Heart left ventricle (tissue), 16 donors: Measurements from ENCODE around the gene NDUFV1. TPM values are rescaled to one million over a fixed set of nuclear protein-coding genes. Genes with fewer than 3 reads are reported as not detected.
A peak's percentile ranks its signal among the peaks of the same experiment; 100 is the strongest.

Source experiments
- ATAC-seq, 4 donors: fragments of 200-7000 bp; cut with Tn5 transposase; one replicate each; pipeline ENCODE4 v1.9.1; 2020 to 2022; ENCODE audit warnings: moderate library complexity in 4 of 4, mild to moderate bottlenecking in 3 of 4, moderate number of reproducible peaks in 1 of 4
- DNase-seq, 5 donors: peaks; one replicate each; pipeline ENCODE4 v3.0.0-alpha.2; 2020
- H3K27ac ChIP-seq, 12 donors: fragments of 200-600 bp; sonication (generic) in 4 of 12; one replicate each; pipeline versions ENCODE4 v1.5.0 to v1.8.0; 2016 to 2022; ENCODE audit warnings: mild to moderate bottlenecking in 2 of 12
- H3K27me3 ChIP-seq, 9 donors: fragments of 200-600 bp; sonication (generic) in 2 of 9; one replicate each; pipeline versions ENCODE4 v1.5.1 to v1.8.0; 2016 to 2022; ENCODE audit warnings: mild to moderate bottlenecking in 3 of 9
- H3K36me3 ChIP-seq, 9 donors: fragments of 200-600 bp; sonication (generic) in 2 of 9; one replicate each; pipeline versions ENCODE4 v1.5.0 to v1.8.0; 2018 to 2022; ENCODE audit warnings: mild to moderate bottlenecking in 2 of 9
- H3K4me1 ChIP-seq, 12 donors: fragments of 200-600 bp; sonication (generic) in 4 of 12; one replicate each; pipeline versions ENCODE4 v1.5.0 to v1.8.0; 2016 to 2022; ENCODE audit warnings: mild to moderate bottlenecking in 3 of 12
- H3K4me3 ChIP-seq, 12 donors: fragments of 200-600 bp; sonication (generic) in 4 of 12; one replicate each; pipeline versions ENCODE4 v1.5.0 to v1.8.0; 2017 to 2022; ENCODE audit warnings: mild to moderate bottlenecking in 9 of 12, moderate library complexity in 4 of 12
- H3K9me3 ChIP-seq, 12 donors: fragments of 200-600 bp; sonication (generic) in 4 of 12; one replicate each; pipeline versions ENCODE4 v1.5.0 to v1.8.0; 2016 to 2022; ENCODE audit warnings: mild to moderate bottlenecking in 1 of 12
- POLR2A ChIP-seq, 2 donors: fragments of 450-650 bp; IDR thresholded peaks; one replicate each; pipeline ENCODE4 v1.6.1; 2017; ENCODE audit warnings: antibody characterized with exemption in 2 of 2, mild to moderate bottlenecking in 2 of 2, moderate library complexity in 2 of 2
- WGBS, 4 donors: extraction: QIAGEN DNeasy Blood & Tissue Kit in 2 of 4; methylation state at CpG; one replicate each; pipeline versions ENCODE4 v1.1.5 to v1.1.7; 2013 to 2018; 5-methylcytosine and 5-hydroxymethylcytosine counted together
- intact Hi-C, 10 donors: fragments of 100-400 bp; cut with DNase I; formaldehyde crosslinking; loops; one replicate each; pipeline versions ENCODE4 v1.11.1 to v1.14.2; 2022
- polyA plus RNA-seq, 2 donors: library from polyadenylated mRNA; stranded (reverse); fragments of 200-250 nt; gene quantifications; one replicate each; pipeline ENCODE4 v1.2.3, GENCODE V29; 2013
- total RNA-seq, 9 donors: library from RNA; depleted of rRNA in 2 of 9; stranded (reverse); fragments of >200 nt in 2 of 9; fragmentation: NEBNext Ultra II Directional in 3 of 9; extraction: Animal tissue kit (Norgen Biotek cat#: 25700) in 3 of 9; gene quantifications; one replicate each; pipeline versions ENCODE4 v1.1.0 to v1.2.4, GENCODE V29; 2016 to 2023
- TF ChIP-seq, protein P1 (sequence below), 12 donors: fragments of 200-600 bp; sonication (generic) in 4 of 12; IDR thresholded peaks; one replicate each; pipeline versions ENCODE4 v1.5.0 to v1.8.0; 2018 to 2022; ENCODE audit warnings: antibody characterized with exemption in 12 of 12, mild to moderate bottlenecking in 5 of 12
- donor health status: ischemic (EF 13 %, LVEDD 7.1; RV severe dilation, severe dysfunction).
- donor health status: healthy with polysubstance abuse.
- donor health status: DM: no; HTN: yes; CAD: no.
- donor health status: DM: no; HTN: no; CAD: no.
- donor health status: ischemic (EF 25% LVEDD 6.9; RV normal size, moderate dysfunction).
- donor health status: ischemic (EF 25% LVEDD 5.7; RV mildly dilated, moderate dysfunction).
- donor health status: healthy.
- donor health status: DM: yes; HTN: yes; CAD: no.
- donor health status: ischemic (EF 35%, LVEDD 5.7; RV mildly dilated, moderate dysfunction).
- donor health status: nonischemic (EF 11% LVEDD 7.7; RV severe dilation, severe dysfunction).
- donor health status: DM: yes; HTN: yes; CAD: no.
- donor health status: PGD.
- donor health status: ischemic (EF 29% LVEDD 5.4; RV normal size, mild dysfunction).
- donor health status: nonischemic (EF 23%, LVEDD 6.1; RV moderate dilation, normal function).

NDUFV1 gene
- total and polyA plus RNA-seq, 11 donors, result 340 to 897 (median 540) TPM

DNA sequence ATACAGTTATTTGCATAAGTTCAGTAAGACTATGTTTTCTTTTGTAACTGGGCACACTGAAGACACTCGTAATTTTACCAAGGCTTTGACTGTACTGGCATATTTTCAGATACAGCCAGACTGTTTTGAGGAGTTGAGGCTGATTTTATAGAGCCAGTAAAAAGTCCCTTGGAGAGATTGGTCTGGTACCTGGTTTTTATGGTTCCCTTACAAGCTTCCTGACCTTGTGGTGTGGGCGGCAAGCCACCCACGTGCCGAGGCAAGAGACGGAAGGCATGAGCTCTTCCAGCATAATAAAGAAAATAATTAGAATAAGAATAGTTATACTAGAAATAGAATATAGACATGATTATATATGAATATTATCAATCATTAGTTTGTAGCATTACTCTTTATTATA lies 34.4 kb upstream of the NDUFV1 start:
- no peaks in the 10 kb centered on the region for H3K9me3 ChIP-seq
- ATAC-seq, result no peak
- intact Hi-C loops, result loop anchor here in 3 of 10 donors (5.0 to 10.0 kb wide), 3 partner anchors 82 to 92 kb away; partner anchors contain the start of gene ACY3 (in 1 of the 3)
- DNase-seq, result no peak
- H3K27ac ChIP-seq, result no peak overlapping the region
- H3K27me3 ChIP-seq, result peaks cover 0 to 28% (median 0%) of the 10 kb centered on the region in 9 donors
- H3K4me3 ChIP-seq, result no peak overlapping the region
- H3K4me1 ChIP-seq, result no peaks in the 10 kb centered on the region
- 25 to 34% (median 27%) methylated on average over 5 of the region's 5 CpGs for WGBS, 4 donors
- no peak for TF ChIP-seq POLR2A (IDR thresholded peaks at IDR 0.05)
- TF ChIP-seq, protein P1, sequence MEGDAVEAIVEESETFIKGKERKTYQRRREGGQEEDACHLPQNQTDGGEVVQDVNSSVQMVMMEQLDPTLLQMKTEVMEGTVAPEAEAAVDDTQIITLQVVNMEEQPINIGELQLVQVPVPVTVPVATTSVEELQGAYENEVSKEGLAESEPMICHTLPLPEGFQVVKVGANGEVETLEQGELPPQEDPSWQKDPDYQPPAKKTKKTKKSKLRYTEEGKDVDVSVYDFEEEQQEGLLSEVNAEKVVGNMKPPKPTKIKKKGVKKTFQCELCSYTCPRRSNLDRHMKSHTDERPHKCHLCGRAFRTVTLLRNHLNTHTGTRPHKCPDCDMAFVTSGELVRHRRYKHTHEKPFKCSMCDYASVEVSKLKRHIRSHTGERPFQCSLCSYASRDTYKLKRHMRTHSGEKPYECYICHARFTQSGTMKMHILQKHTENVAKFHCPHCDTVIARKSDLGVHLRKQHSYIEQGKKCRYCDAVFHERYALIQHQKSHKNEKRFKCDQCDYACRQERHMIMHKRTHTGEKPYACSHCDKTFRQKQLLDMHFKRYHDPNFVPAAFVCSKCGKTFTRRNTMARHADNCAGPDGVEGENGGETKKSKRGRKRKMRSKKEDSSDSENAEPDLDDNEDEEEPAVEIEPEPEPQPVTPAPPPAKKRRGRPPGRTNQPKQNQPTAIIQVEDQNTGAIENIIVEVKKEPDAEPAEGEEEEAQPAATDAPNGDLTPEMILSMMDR (IDR thresholded peaks at IDR 0.05), result no peak
- H3K36me3 ChIP-seq, result no peaks in the 10 kb centered on the region

DNA sequence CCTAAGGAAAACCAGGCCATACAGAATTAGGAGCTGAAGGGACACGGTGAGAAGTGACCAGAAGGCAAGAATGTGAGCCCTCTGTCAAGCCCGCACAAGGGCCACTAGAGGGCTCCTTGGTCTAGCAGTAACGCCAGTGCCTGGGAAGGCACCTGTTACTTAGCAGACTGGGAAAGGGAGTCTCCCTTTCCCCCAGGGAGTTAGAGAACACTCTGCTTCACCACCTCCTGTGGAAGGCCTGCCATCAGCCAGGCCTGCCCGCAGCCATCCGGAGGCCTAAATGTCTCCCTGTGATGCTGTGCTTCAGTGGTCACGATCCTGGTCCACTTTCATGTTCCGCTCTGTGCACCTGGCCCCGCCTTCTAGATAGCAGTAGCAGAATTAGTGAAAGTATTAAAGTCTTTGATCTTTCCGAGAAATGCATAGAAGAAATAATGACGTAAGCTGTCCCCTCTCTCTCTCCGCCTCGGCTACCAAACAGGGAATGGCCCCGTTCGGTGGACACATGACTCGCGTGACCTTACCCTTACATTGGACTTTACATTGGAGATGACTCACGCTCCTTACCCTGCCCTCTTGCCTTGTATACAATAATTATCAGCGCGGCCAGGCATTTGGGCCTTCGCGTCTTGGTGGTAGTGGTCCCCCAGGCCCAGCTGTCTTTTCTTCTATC lies 33.9 kb upstream of the NDUFV1 start:
- Histone ChIP-seq H3K4me3 (no peak overlapping the region), H3K27me3 (peaks cover 0 to 29% (median 0%) of the 10 kb centered on the region in 9 donors), H3K36me3 (no peaks in the 10 kb centered on the region), H3K27ac (no peak overlapping the region), H3K4me1 (no peaks in the 10 kb centered on the region), H3K9me3 (no peaks in the 10 kb centered on the region)
- DNase-seq (peak in 4 of 5 donors; percentile 36 to 67 (median 55)), ATAC-seq (peak in 1 of 4 donors; percentile 59)
- intact Hi-C loops, result loop anchor here in 3 of 10 donors (5.0 to 10.0 kb wide), 3 partner anchors 82 to 92 kb away; partner anchors contain the start of gene ACY3 (in 1 of the 3)
- no peak for TF ChIP-seq POLR2A (IDR thresholded peaks at IDR 0.05)
- TF ChIP-seq, protein P1 (IDR thresholded peaks at IDR 0.05), result peak; percentile 57 to 86 (median 72)
- WGBS, 4 donors, result 60 to 63% (median 62%) methylated on average over 21 of the region's 21 CpGs

DNA sequence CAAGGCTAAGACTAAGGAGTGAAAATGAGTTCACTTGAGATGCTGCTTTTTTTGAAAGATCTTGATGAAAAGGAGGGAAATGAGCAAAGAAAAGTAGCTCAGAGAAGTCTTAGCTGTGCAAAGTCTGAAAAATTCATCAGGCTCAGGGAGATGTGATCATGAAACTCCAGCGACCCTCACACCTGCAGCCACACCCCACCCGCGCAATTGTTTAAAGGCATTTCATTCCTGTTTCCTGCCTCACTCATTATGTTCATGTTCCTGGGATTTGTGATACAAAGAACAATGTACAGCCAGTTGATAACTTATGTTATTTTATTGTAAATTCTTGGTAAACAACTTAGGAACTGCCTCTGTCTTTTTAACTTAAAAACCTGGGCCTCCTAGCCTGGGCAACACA lies 31.8 kb upstream of the NDUFV1 start:
- no peak overlapping the region for H3K27ac ChIP-seq
- intact Hi-C loops, result loop anchor here in 5 of 10 donors (2.0 to 10.0 kb wide), 4 partner anchors 80 to 90 kb away; partner anchors contain the start of gene ACY3 (in 1 of the 5)
- H3K4me3 ChIP-seq, result no peak overlapping the region
- no peak for ATAC-seq
- peaks cover 0 to 11% (median 0%) of the 10 kb centered on the region in 12 donors for H3K4me1 ChIP-seq
- H3K9me3 ChIP-seq, result no peaks in the 10 kb centered on the region
- no peak for DNase-seq
- no peaks in the 10 kb centered on the region for H3K36me3 ChIP-seq
- TF ChIP-seq POLR2A (IDR thresholded peaks at IDR 0.05), result no peak
- TF ChIP-seq, protein P1 (IDR thresholded peaks at IDR 0.05), result no peak
- 41 to 70% (median 48%) methylated on average over 3 of the region's 3 CpGs for WGBS, 4 donors
- H3K27me3 ChIP-seq, result peaks cover 0 to 29% (median 0%) of the 10 kb centered on the region in 9 donors

DNA sequence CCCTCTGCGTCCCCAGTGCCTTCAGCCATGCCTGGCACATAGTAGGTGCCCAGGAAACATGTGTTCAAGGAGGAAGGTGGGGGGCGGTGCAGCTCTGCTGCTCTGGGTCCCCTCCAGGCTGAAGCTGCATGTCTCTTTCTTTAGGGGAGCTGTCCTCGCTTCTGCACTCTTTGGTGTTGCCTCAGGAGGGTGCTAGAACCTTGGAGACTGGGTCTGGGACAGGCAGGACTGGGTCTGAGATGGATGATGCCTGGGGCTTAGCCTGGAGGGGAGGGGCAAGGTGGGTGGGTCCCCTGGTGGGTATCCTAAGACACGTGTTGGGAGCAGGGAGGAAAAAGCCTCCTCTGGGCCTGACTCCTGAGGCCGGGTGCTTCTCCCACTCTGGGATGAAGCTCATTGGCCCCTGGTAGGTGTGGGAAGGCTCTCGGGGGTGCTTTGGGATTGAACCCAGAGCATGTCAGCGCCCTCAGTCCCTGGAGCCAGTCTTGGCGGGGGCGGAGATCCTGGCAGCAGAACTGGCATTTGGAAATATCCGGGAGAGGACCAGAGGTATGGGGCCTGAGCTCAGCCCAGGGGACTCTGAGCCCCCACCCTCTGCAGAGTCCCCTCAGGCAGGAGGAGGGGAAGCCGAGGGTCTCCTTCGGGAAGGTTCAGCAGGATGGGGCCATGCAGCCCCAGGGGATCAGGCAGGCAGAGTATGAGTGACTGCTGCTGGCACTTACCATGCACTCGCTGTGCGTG lies 29.8 kb upstream of the NDUFV1 start:
- Histone ChIP-seq H3K27ac (no peak overlapping the region), H3K36me3 (no peaks in the 10 kb centered on the region), H3K9me3 (no peaks in the 10 kb centered on the region), H3K27me3 (peaks cover 0 to 20% (median 0%) of the 10 kb centered on the region in 9 donors), H3K4me1 (peaks cover 0 to 11% (median 0%) of the 10 kb centered on the region in 12 donors), H3K4me3 (no peak overlapping the region)
- 64 to 83% (median 74%) methylated on average over 11 to 14 of the region's 14 CpGs for WGBS, 4 donors
- intact Hi-C loops, result loop anchor here in 4 of 10 donors (2.0 to 10.0 kb wide), 4 partner anchors 78 to 88 kb away; partner anchors contain the start of gene ACY3 (in 1 of the 4)
- TF ChIP-seq, protein P1 (IDR thresholded peaks at IDR 0.05), result no peak
- TF ChIP-seq POLR2A (IDR thresholded peaks at IDR 0.05), result no peak
- DNase-seq (no peak), ATAC-seq (no peak)
